Sigmoid colon (tissue), 7 donors: Measurements from ENCODE around the gene USP25. TPM values are rescaled to one million over a fixed set of nuclear protein-coding genes. Genes with fewer than 3 reads are reported as not detected.
A peak's percentile ranks its signal among the peaks of the same experiment; 100 is the strongest.

ENCODE experiments used
- DNase-seq: peaks from one replicate; pipeline ENCODE4 v3.0.0-alpha.2; 2019
- H3K27ac ChIP-seq, 4 donors: fragments of 200-600 bp; sonication (generic); one replicate each; pipeline ENCODE4 v1.5.1; 2016 to 2019; ENCODE audit warnings: mild to moderate bottlenecking in 1 of 4
- H3K27me3 ChIP-seq, 3 donors: fragments of 200-600 bp; sonication (generic); one replicate each; pipeline ENCODE4 v1.5.1; 2019; ENCODE audit warnings: mild to moderate bottlenecking in 1 of 3
- H3K36me3 ChIP-seq, 4 donors: fragments of 200-600 bp; sonication (generic); one replicate each; pipeline ENCODE4 v1.5.1; 2016 to 2019
- H3K4me1 ChIP-seq, 4 donors: fragments of 200-600 bp; sonication (generic); one replicate each; pipeline ENCODE4 v1.5.1; 2017 to 2019
- H3K4me3 ChIP-seq, 4 donors: fragments of 200-600 bp; sonication (generic); one replicate each; pipeline ENCODE4 v1.5.1; 2017 to 2019; ENCODE audit warnings: mild to moderate bottlenecking in 2 of 4, moderate library complexity in 1 of 4
- H3K9me3 ChIP-seq, 4 donors: fragments of 200-600 bp in 3 of 4; sonication (generic) in 3 of 4; one replicate each; pipeline versions ENCODE4 v1.5.1 to v1.6.1; 2013 to 2019
- EP300 ChIP-seq, 4 donors: sonication (generic); formaldehyde crosslinking; IDR thresholded peaks; one replicate each; pipeline ENCODE4 v1.6.1; 2017; ENCODE audit warnings: antibody characterized with exemption in 4 of 4
- POLR2A ChIP-seq, 2 donors: fragments of 450-650 bp; IDR thresholded peaks; one replicate each; pipeline ENCODE4 v1.6.1; 2016; ENCODE audit warnings: antibody characterized with exemption in 2 of 2, mild to moderate bottlenecking in 2 of 2, moderate library complexity in 2 of 2
- POLR2AphosphoS5 ChIP-seq, 4 donors: sonication (generic); formaldehyde crosslinking; IDR thresholded peaks; one replicate each; pipeline ENCODE4 v1.6.1; 2017; ENCODE audit warnings: antibody characterized with exemption in 4 of 4
- WGBS, 2 donors: extraction: QIAGEN DNeasy Blood & Tissue Kit; methylation state at CpG; one replicate each; pipeline ENCODE4 v1.1.7; 2013; 5-methylcytosine and 5-hydroxymethylcytosine counted together
- intact Hi-C: fragments of 100-400 bp; cut with DNase I; formaldehyde crosslinking; loops from one replicate; pipeline ENCODE4 v1.15.1; 2023
- polyA plus RNA-seq, 3 donors: library from polyadenylated mRNA; stranded (reverse); fragments of 200-250 nt; gene quantifications; one replicate each; pipeline ENCODE4 v1.2.3, GENCODE V29; 2013
- total RNA-seq, 4 donors: library from RNA; depleted of rRNA; stranded (reverse); fragments of >200 nt; gene quantifications; one replicate each; pipeline ENCODE4 v1.1.0, GENCODE V29; 2016
- TF ChIP-seq, protein P1 (sequence below), 4 experiments: fragments of 450-650 bp in 3 of 4; fragments of 200-600 bp in 1 of 4; IDR thresholded peaks; one replicate each; pipeline ENCODE4 v1.5.1; 2016 to 2019; ENCODE audit warnings: antibody characterized with exemption in 4 of 4, mild to moderate bottlenecking in 3 of 4, moderate library complexity in 2 of 4
- donor health status: healthy with polysubstance abuse.
- donor health status: Bipolar disorder and iron deficiency.
- donor health status: healthy.

The USP25 gene
- total and polyA plus RNA-seq, 7 donors = 10.2 to 54.0 (median 37.9) TPM

DNA sequence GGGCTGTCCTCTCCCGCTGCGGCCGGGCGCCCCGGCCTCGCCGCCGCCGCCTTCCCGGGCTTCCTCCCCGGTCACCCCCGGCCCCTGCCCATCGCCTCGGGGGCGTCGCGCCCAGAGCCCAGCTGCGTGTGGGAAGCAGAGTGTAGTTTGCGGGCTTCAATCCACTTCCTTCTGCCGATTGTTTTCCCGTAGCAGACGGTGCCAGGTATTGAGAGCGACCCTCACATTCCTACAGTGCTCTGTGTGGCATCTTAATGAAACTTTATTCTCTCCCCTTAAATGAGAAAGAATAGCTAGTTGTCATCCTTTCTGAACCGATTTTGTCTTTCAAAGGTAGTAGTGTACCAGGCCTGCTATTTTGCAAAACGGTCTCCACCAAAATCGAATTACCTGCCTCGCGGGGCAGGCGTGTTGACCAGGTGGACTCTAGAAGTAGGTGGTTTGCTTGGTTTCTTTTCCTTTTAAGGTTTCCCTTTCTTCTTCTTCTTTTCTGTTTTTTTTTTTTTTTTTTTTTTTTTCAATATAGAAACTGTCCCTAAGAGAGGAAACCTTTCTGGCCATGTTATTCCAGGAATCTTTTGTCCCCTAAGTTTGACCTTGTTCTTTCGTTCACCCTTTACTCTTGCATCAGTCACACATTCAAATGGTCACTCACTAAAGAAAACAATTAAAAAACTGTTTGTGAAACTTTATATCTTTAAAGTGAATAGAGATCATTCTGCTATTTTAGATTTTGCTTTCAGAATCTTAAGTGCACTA, 881 bp downstream of the USP25 start:
- WGBS, 2 donors = 0 to 1% methylated on average over 30 of the region's 30 CpGs
- Histone ChIP-seq H3K27ac (peak overlapping the region; percentile 93 to 98 (median 95)), H3K9me3 (no peaks in the 10 kb centered on the region), H3K4me1 (peaks cover 0 to 40% (median 24%) of the 10 kb centered on the region in 4 donors), H3K4me3 (peak overlapping the region; percentile 82 to 92 (median 87)), H3K36me3 (no peaks in the 10 kb centered on the region), H3K27me3 (no peaks in the 10 kb centered on the region)
- TF ChIP-seq, protein P1, sequence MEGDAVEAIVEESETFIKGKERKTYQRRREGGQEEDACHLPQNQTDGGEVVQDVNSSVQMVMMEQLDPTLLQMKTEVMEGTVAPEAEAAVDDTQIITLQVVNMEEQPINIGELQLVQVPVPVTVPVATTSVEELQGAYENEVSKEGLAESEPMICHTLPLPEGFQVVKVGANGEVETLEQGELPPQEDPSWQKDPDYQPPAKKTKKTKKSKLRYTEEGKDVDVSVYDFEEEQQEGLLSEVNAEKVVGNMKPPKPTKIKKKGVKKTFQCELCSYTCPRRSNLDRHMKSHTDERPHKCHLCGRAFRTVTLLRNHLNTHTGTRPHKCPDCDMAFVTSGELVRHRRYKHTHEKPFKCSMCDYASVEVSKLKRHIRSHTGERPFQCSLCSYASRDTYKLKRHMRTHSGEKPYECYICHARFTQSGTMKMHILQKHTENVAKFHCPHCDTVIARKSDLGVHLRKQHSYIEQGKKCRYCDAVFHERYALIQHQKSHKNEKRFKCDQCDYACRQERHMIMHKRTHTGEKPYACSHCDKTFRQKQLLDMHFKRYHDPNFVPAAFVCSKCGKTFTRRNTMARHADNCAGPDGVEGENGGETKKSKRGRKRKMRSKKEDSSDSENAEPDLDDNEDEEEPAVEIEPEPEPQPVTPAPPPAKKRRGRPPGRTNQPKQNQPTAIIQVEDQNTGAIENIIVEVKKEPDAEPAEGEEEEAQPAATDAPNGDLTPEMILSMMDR (IDR thresholded peaks at IDR 0.05) = no peak
- TF ChIP-seq POLR2AphosphoS5 (IDR thresholded peaks at IDR 0.05) = no peak
- TF ChIP-seq EP300 (IDR thresholded peaks at IDR 0.05) = no peak
- no peak for TF ChIP-seq POLR2A (IDR thresholded peaks at IDR 0.05)
- intact Hi-C loops = loop anchor here (5.0 to 10.0 kb wide), 3 partner anchors 97 to 1884 kb away; partner anchors contain the start of genes BTG3 and HSPA13
- DNase-seq = no peak

DNA sequence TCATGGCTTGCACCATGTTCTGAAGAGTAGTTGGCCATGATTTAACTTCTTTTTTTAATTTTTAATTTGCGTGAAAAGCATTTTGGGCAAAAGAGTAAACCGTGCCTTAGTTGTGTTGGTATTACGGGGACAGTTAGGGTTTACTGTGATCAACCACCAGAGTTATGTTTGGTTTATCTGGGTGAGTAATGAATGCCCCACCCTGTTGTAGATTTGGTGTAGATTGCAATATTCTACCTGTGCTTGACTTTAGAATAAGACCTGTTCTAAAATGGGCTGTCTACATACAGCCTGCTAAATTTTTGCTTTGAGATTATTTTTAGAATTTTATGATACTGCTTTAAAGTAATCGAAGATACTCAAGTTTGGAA, 1.4 kb downstream of the USP25 start:
- WGBS, 2 donors = 4 to 13% methylated on average over 4 of the region's 4 CpGs
- TF ChIP-seq, protein P1 (IDR thresholded peaks at IDR 0.05) = no peak
- TF ChIP-seq POLR2AphosphoS5 (IDR thresholded peaks at IDR 0.05) = no peak
- no peak for TF ChIP-seq EP300 (IDR thresholded peaks at IDR 0.05)
- peak overlapping the region; percentile 93 to 98 (median 95) for H3K27ac ChIP-seq
- intact Hi-C loops = loop anchor here (5.0 to 10.0 kb wide), 3 partner anchors 96 to 1884 kb away; partner anchors contain the start of genes BTG3 and HSPA13
- no peaks in the 10 kb centered on the region for H3K36me3 ChIP-seq
- no peaks in the 10 kb centered on the region for H3K9me3 ChIP-seq
- no peak for DNase-seq
- no peaks in the 10 kb centered on the region for H3K27me3 ChIP-seq
- H3K4me1 ChIP-seq = peaks cover 0 to 46% (median 27%) of the 10 kb centered on the region in 4 donors
- peak overlapping the region; percentile 82 to 92 (median 87) for H3K4me3 ChIP-seq

DNA sequence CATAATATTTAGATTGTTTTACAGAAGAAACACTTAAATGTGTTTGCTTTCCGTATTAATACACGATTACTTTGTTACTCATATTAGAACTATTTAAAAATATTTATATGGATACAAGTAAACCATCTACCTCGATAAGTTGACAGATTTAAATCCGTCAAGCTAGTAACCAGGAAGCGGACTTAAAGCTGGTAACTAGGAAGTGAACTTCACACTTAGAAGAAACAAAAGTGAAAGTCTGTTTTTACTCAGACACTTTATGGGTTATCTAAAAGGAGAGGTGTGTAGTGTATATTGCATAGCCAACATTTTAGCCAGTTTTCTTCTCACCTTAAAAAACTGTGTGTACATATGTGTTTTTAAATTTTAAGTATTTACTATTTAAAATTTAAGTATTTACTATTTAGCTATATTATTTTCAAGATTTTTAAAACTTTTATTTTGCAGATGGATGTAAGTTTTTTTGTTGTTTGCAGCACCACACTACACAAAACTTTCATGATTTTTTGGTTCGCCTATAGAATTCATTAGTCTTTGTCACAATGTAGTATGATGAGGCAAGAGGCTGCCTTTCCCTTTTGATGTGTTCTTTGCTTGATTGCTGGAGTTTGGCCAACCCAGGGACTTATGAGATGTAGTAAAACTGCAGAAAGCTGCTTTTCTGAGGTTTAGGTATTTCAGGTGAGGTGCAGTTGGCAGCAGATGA, 2.7 kb downstream of the USP25 start:
- Histone ChIP-seq H3K9me3 (no peaks in the 10 kb centered on the region), H3K27ac (peak overlapping the region; percentile 93 to 98 (median 95)), H3K27me3 (no peaks in the 10 kb centered on the region), H3K4me3 (peak overlapping the region; percentile 82 to 92 (median 87)), H3K4me1 (peaks cover 0 to 58% (median 27%) of the 10 kb centered on the region in 4 donors), H3K36me3 (no peaks in the 10 kb centered on the region)
- intact Hi-C loops = loop anchor here (5.0 to 10.0 kb wide), 3 partner anchors 95 to 1882 kb away; partner anchors contain the start of genes BTG3 and HSPA13
- peak in 1 of 4 donors; percentile 55 for TF ChIP-seq POLR2AphosphoS5 (IDR thresholded peaks at IDR 0.05)
- TF ChIP-seq, protein P1 (IDR thresholded peaks at IDR 0.05) = no peak
- TF ChIP-seq POLR2A (IDR thresholded peaks at IDR 0.05) = no peak
- no peak for TF ChIP-seq EP300 (IDR thresholded peaks at IDR 0.05)
- 4 to 8% methylated on average over 6 of the region's 6 CpGs for WGBS, 2 donors
- DNase-seq = no peak

DNA sequence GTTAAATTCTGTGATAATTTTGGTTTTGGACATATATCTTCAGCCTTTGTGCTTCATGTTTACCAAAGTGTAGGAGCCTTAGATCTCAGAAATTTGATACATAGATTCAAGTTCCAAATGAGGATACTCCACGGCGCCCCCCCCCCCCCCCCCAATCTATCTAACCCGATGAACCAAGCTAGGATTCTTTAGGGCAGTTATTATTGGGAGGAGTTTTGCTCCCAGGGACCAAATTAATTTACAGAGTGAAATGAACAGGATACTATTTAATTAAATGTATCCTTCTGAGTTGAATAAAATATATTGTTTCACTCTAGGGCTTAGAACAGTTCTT, 3.2 kb downstream of the USP25 start:
- intact Hi-C loops = loop anchor here (5.0 to 10.0 kb wide), 3 partner anchors 94 to 1882 kb away; partner anchors contain the start of genes BTG3 and HSPA13
- H3K27me3 ChIP-seq = no peaks in the 10 kb centered on the region
- peak overlapping the region; percentile 93 to 98 (median 95) for H3K27ac ChIP-seq
- peak overlapping the region in 2 of 4 donors; percentile 85 to 92 for H3K4me3 ChIP-seq
- H3K4me1 ChIP-seq = peaks cover 0 to 59% (median 27%) of the 10 kb centered on the region in 4 donors
- WGBS, 2 donors = 2 to 3% methylated on average over 3 of the region's 3 CpGs
- no peaks in the 10 kb centered on the region for H3K9me3 ChIP-seq
- no peak for DNase-seq
- H3K36me3 ChIP-seq = no peaks in the 10 kb centered on the region
- TF ChIP-seq EP300 (IDR thresholded peaks at IDR 0.05) (no peak), POLR2A (IDR thresholded peaks at IDR 0.05) (no peak), POLR2AphosphoS5 (IDR thresholded peaks at IDR 0.05) (no peak)
- TF ChIP-seq, protein P1 (IDR thresholded peaks at IDR 0.05) = no peak
